ENCODE measurements around the gene DDAH1. TPM values are rescaled to one million over a fixed set of nuclear protein-coding genes. Genes with fewer than 3 reads are reported as not detected.

The DDAH1 gene
- total RNA-seq, 1 donor from 2014 or later = 10.8 TPM

- DNase-seq (ENCODE audit: low spot score) = no peak
- Mint-ChIP-seq H3K4me1 (ENCODE audit: unreplicated experiment) (peaks cover 9% of the 10 kb centered on the region), H3K9me3 (ENCODE audit: unreplicated experiment) (no peaks in the 10 kb centered on the region), H3K27me3 (ENCODE audit: unreplicated experiment) (no peaks in the 10 kb centered on the region), H3K4me3 (ENCODE audit: unreplicated experiment) (no peak overlapping the region), H3K27ac (ENCODE audit: unreplicated experiment) (no peak overlapping the region), H3K36me3 (ENCODE audit: low read depth, unreplicated experiment) (no peaks in the 10 kb centered on the region)
- TF ChIP-seq CTCF (IDR thresholded peaks at IDR 0.05; ENCODE audit: unreplicated experiment) = no peak
Measured at GRCh38 chr1:85360730-85361493, 104.0 kb downstream of the DDAH1 start.

- Mint-ChIP-seq H3K27ac (ENCODE audit: unreplicated experiment) (no peak overlapping the region), H3K36me3 (ENCODE audit: low read depth, unreplicated experiment) (no peaks in the 10 kb centered on the region)
Measured at GRCh38 chr1:85359874-85360721, 104.9 kb downstream of the DDAH1 start.

GRCh38 chr1:85358702-85359438, 106.1 kb downstream of the DDAH1 start:
- no peak for TF ChIP-seq CTCF (IDR thresholded peaks at IDR 0.05; ENCODE audit: unreplicated experiment)
- Mint-ChIP-seq H3K9me3 (ENCODE audit: unreplicated experiment) (no peaks in the 10 kb centered on the region), H3K4me1 (ENCODE audit: unreplicated experiment) (peaks cover 19% of the 10 kb centered on the region), H3K27me3 (ENCODE audit: unreplicated experiment) (no peaks in the 10 kb centered on the region), H3K4me3 (ENCODE audit: unreplicated experiment) (no peak overlapping the region), H3K27ac (ENCODE audit: unreplicated experiment) (no peak overlapping the region), H3K36me3 (ENCODE audit: low read depth, unreplicated experiment) (no peaks in the 10 kb centered on the region)
- no peak for DNase-seq (ENCODE audit: low spot score)

More at GRCh38 chr1:85359874-85360721, 104.9 kb downstream of the DDAH1 start:
- Mint-ChIP-seq H3K4me3 (ENCODE audit: unreplicated experiment) (no peak overlapping the region), H3K9me3 (ENCODE audit: unreplicated experiment) (no peaks in the 10 kb centered on the region), H3K4me1 (ENCODE audit: unreplicated experiment) (peaks cover 15% of the 10 kb centered on the region), H3K27me3 (ENCODE audit: unreplicated experiment) (no peaks in the 10 kb centered on the region)
- no peak for DNase-seq (ENCODE audit: low spot score)
- no peak for TF ChIP-seq CTCF (IDR thresholded peaks at IDR 0.05; ENCODE audit: unreplicated experiment)

- Mint-ChIP-seq H3K9me3 (ENCODE audit: unreplicated experiment) (no peaks in the 10 kb centered on the region), H3K4me1 (ENCODE audit: unreplicated experiment) (peaks cover 22% of the 10 kb centered on the region), H3K27me3 (ENCODE audit: unreplicated experiment) (no peaks in the 10 kb centered on the region), H3K36me3 (ENCODE audit: low read depth, unreplicated experiment) (no peaks in the 10 kb centered on the region), H3K27ac (ENCODE audit: unreplicated experiment) (no peak overlapping the region), H3K4me3 (ENCODE audit: unreplicated experiment) (no peak overlapping the region)
- DNase-seq (ENCODE audit: low spot score) = no peak
- TF ChIP-seq CTCF (IDR thresholded peaks at IDR 0.05; ENCODE audit: unreplicated experiment) = no peak
Measured at GRCh38 chr1:85357817-85358216, 107.1 kb downstream of the DDAH1 start.
